ENCODE data around the gene RHOV.

- TF ChIP-seq, protein P1, sequence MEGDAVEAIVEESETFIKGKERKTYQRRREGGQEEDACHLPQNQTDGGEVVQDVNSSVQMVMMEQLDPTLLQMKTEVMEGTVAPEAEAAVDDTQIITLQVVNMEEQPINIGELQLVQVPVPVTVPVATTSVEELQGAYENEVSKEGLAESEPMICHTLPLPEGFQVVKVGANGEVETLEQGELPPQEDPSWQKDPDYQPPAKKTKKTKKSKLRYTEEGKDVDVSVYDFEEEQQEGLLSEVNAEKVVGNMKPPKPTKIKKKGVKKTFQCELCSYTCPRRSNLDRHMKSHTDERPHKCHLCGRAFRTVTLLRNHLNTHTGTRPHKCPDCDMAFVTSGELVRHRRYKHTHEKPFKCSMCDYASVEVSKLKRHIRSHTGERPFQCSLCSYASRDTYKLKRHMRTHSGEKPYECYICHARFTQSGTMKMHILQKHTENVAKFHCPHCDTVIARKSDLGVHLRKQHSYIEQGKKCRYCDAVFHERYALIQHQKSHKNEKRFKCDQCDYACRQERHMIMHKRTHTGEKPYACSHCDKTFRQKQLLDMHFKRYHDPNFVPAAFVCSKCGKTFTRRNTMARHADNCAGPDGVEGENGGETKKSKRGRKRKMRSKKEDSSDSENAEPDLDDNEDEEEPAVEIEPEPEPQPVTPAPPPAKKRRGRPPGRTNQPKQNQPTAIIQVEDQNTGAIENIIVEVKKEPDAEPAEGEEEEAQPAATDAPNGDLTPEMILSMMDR (conservative IDR thresholded peaks at IDR 0.05; ENCODE audit: low read length) = no peak
- no peak for TF ChIP-seq EZH2phosphoT487 (IDR thresholded peaks at IDR 0.05; ENCODE audit: borderline replicate concordance)
These were observed 44.9 kb upstream of the RHOV start for GRCh38 chr15:40918799-40919392.
